Hematopoietic multipotent progenitor cell treated with erythropoietin and hydrocortisone succinate and interleukin-3 and kit ligand, for 6 days (in vitro differentiated cells): ENCODE results near the gene DCHS1.
A peak's percentile ranks its signal among the peaks of the same experiment; 100 is the strongest.
"Not testable (repeated sequence)": the region's sequence is repeated elsewhere in the genome, so short reads cannot be mapped to it uniquely, and the experiment has no call there.

Source experiments
- DNase-seq: peaks from one replicate; pipeline ENCODE4 v3.0.0-alpha.2; 2015

Gene DCHS1

GRCh38 chr11:6655790-6656583 is at the start of gene DCHS1:
Gene DCHS1 (minus strand): TSS chr11:6655809. CDS start chr11:6641613, 14,196 bp downstream.
- DNase-seq = no peak

- peak; percentile 85 for DNase-seq
Measured at GRCh38 chr11:6703247-6704063, 47.8 kb upstream of the DCHS1 start.

- not testable (repeated sequence) for DNase-seq
Measured at GRCh38 chr11:6701955-6702354, 46.3 kb upstream of the DCHS1 start.

GRCh38 chr11:6695377-6695776 is 39.8 kb upstream of the DCHS1 start:
- DNase-seq = no peak

GRCh38 chr11:6694229-6694535 is 38.6 kb upstream of the DCHS1 start:
- DNase-seq = no peak

GRCh38 chr11:6693342-6694228 is 38.0 kb upstream of the DCHS1 start:
- peak; percentile 59 for DNase-seq

GRCh38 chr11:6692128-6692527 is 36.5 kb upstream of the DCHS1 start:
- DNase-seq = no peak

- DNase-seq = not testable (repeated sequence)
Measured at GRCh38 chr11:6690431-6691132, 35.0 kb upstream of the DCHS1 start.

GRCh38 chr11:6687876-6688275 is 32.3 kb upstream of the DCHS1 start:
- DNase-seq = no peak

GRCh38 chr11:6686006-6686405 is 30.4 kb upstream of the DCHS1 start:
- DNase-seq = no peak

GRCh38 chr11:6684068-6684467 is 28.5 kb upstream of the DCHS1 start:
- peak; percentile 17 for DNase-seq

GRCh38 chr11:6682936-6683861 is 27.6 kb upstream of the DCHS1 start, which contains the start of gene MRPL17:
Gene MRPL17 (minus strand): TSS chr11:6683340. CDS start chr11:6683296, 44 bp downstream.
- peak; percentile 100 for DNase-seq

GRCh38 chr11:6682591-6682935 is 27.0 kb upstream of the DCHS1 start:
- DNase-seq = peak; percentile 54

- peak; percentile 50 for DNase-seq
Measured at GRCh38 chr11:6681949-6682348, 26.3 kb upstream of the DCHS1 start.

GRCh38 chr11:6681505-6681904 is 25.9 kb upstream of the DCHS1 start:
- no peak for DNase-seq

GRCh38 chr11:6677018-6677417 is 21.4 kb upstream of the DCHS1 start:
- DNase-seq = no peak

GRCh38 chr11:6674862-6675261 is 19.3 kb upstream of the DCHS1 start:
- DNase-seq = no peak

- DNase-seq = no peak
Measured at GRCh38 chr11:6674219-6674597, 18.6 kb upstream of the DCHS1 start.

- DNase-seq = no peak
Measured at GRCh38 chr11:6673523-6674218, 18.1 kb upstream of the DCHS1 start.

GRCh38 chr11:6671991-6672390 is 16.4 kb upstream of the DCHS1 start:
- DNase-seq = peak; percentile 62
